NCI-H82 treated with DMSO at 0.1 percent for 48 hours (cell line): ENCODE measurements around the gene RGS19.
A peak's percentile ranks its signal among the peaks of the same experiment; 100 is the strongest.
"Not testable (repeated sequence)": the region's sequence is repeated elsewhere in the genome, so short reads cannot be mapped to it uniquely, and the experiment has no call there.

Experiments used
- DNase-seq: peaks from one replicate; lab custom pipeline; 2025; ENCODE audit not compliant: unreplicated experiment; lab: John Stamatoyannopoulos, UW

Gene RGS19

GRCh38 chr20:64095455-64095854, 16.1 kb upstream of the RGS19 start:
- no peak for DNase-seq

GRCh38 chr20:64093013-64093503, 13.7 kb upstream of the RGS19 start:
- DNase-seq = no peak

GRCh38 chr20:64092258-64093012, 13.1 kb upstream of the RGS19 start:
- no peak for DNase-seq

- DNase-seq = peak; percentile 16
These were observed 12.5 kb upstream of the RGS19 start for GRCh38 chr20:64091770-64092169.

GRCh38 chr20:64091340-64091739, 12.0 kb upstream of the RGS19 start:
- no peak for DNase-seq

- no peak for DNase-seq
These were observed 10.8 kb upstream of the RGS19 start for GRCh38 chr20:64090165-64090564.

- DNase-seq = not testable (repeated sequence)
These were observed 9.3 kb upstream of the RGS19 start for GRCh38 chr20:64088586-64088985.

- not testable (repeated sequence) for DNase-seq
These were observed 8.0 kb upstream of the RGS19 start for GRCh38 chr20:64087226-64087825.

GRCh38 chr20:64086801-64087200, 7.5 kb upstream of the RGS19 start:
- DNase-seq = no peak

GRCh38 chr20:64084685-64085152, 5.4 kb upstream of the RGS19 start:
- DNase-seq = no peak

- no peak for DNase-seq
These were observed 4.7 kb upstream of the RGS19 start, which contains the start of gene LKAAEAR1 for GRCh38 chr20:64083804-64084684. TSS of gene LKAAEAR1 (minus strand) at chr20:64084398. CDS start at chr20:64084219, 179 bp downstream.

GRCh38 chr20:64083378-64083803, 4.1 kb upstream of the RGS19 start:
- DNase-seq = peak; percentile 62

GRCh38 chr20:64082820-64083377, 3.6 kb upstream of the RGS19 start:
- no peak for DNase-seq

- no peak for DNase-seq
These were observed 2.9 kb upstream of the RGS19 start for GRCh38 chr20:64082126-64082731.

- DNase-seq = no peak
These were observed 2.3 kb upstream of the RGS19 start for GRCh38 chr20:64081624-64081964.

- no peak for DNase-seq
These were observed 1.7 kb upstream of the RGS19 start for GRCh38 chr20:64080813-64081623.

GRCh38 chr20:64080013-64080812, 895 bp upstream of the RGS19 start, which contains the start of gene OPRL1:
TSS of gene OPRL1 (plus strand) at chr20:64080082. CDS start at chr20:64092721, 12,639 bp downstream.
- no peak for DNase-seq

GRCh38 chr20:64078934-64079272, 415 bp downstream of the RGS19 start:
- DNase-seq = no peak
